ENCODE measurements around the gene B3GALNT2. TPM values are rescaled to one million over a fixed set of nuclear protein-coding genes. Genes with fewer than 3 reads are reported as not detected.

B3GALNT2 gene
- total RNA-seq, 1 experiment from 2014 or later, result 30.3 TPM

DNA sequence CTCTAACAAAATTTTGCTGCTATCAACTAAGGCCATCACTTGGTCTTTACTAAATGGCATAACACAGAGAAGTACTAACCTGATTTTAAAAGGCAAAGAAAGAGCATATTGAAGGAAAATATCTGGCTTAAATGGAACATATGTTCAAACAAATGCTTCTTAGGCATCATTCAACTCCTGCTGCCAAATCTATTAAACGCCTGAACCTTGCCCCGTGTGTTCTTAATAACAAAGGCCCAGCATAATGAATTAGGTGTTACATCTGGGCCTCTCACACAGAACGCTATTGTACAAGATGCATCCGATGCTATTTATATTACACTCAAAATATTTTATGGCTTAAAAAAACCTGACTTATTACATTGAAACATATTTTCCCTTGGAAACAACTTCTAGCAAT, 48.4 kb downstream of the B3GALNT2 start:
- DNase-seq (ENCODE audit: low read depth), result no peak

DNA sequence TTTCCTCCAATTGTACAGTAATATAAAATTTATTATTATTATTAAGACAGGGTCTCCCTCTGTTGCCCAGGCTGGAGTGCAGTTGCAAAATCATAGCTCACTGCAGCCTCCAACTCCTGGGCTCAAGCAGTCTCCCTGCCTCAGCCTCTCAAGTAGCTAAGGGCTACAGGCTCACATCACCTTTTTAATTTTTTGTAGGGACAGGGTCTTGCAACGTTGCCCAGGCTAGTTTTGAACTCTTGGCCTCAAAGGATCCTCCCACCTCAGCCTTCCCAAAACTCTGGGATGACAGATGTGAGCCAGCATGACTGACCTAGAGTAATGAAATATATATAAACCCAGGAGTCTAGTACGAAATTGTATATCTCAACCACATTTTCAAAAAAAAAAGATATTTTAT, 49.2 kb downstream of the B3GALNT2 start:
- DNase-seq (ENCODE audit: low read depth), result no peak

DNA sequence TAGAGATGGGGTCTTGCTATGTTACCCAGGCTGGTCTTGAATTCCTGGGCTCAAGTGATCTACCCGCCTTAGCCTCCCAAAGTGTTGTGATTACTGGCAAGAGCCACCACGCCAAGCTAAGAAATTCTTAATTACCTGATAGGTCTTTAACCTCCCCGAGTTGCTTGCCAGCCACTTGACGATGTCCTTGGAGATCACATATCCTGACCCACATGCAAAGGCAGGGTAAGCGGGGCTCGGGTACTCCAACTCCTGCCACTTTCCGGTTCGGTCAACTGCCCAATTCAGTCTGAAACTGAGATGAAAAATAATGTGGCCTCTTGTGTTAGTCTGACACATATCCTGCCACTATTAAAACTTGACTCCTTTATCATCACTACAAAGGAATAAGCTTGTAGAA, 50.2 kb downstream of the B3GALNT2 start:
- DNase-seq (ENCODE audit: low read depth), result no peak

DNA sequence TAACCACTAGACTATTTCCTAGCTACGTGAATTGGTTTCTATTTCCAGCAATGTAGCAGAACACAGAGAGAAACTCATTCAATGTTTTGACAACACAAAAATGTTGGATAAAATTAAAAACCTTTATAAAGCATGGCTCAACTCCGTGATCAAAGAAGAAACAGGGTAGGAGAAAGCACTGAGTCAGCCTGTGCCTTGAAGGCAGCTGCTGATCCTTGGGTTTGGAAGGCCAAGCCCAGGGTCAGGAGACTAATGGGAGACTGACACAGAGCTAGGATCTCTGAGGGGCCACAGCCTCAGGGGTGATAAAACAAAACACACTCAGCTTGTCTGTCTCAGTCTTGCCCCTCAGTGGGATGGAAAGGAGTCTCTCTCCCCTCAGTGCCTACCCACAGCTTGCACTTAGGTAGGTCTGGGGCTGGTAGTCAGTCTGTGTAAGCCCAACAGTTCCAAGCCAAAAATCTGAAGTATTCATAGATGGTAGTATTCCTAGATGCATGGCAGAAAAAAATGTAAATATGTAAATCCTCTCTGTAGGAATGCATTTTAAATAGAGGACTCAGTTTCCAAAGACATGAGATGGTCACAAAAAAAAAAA, 53.3 kb downstream of the B3GALNT2 start:
- DNase-seq (ENCODE audit: low read depth), result peak; percentile 10

DNA sequence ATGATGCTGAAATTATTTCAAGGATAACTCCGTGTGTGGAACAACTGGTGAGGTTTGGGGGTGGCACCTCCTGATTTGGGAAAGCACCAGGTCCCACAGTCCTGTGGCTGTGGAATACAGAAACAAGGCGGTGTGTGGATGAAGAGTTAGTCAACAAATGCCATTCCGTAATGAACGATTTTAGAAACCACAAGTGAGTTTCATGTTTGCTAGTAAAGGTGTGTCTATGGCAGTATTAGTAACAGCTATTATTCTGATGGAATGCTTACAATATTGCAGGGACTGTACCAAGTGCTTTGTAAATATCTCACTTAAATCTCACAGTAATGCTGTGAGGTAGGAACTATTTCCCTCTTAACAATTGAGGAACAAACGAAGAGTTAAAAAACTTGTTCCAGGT, 53.8 kb downstream of the B3GALNT2 start:
- no peak for DNase-seq (ENCODE audit: low read depth)

DNA sequence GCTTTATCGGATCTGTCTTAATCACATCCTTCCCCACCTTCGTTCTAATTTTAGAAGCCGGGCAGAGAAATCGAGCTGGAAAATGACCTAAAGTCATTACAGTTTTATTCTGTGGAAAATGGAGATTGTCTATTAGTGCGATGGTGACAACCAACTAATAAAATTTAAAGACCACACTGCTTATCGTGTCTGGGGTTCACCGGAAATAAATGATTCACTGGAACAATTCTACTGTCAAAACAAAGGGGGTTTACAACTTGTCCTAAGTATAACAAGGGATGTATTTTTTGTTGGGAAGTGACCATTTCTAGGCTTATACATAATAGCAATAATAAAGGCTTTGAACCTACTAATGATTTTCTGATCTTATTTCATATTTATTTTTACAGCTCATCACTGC, 55.6 kb downstream of the B3GALNT2 start:
- no peak for DNase-seq (ENCODE audit: low read depth)

DNA sequence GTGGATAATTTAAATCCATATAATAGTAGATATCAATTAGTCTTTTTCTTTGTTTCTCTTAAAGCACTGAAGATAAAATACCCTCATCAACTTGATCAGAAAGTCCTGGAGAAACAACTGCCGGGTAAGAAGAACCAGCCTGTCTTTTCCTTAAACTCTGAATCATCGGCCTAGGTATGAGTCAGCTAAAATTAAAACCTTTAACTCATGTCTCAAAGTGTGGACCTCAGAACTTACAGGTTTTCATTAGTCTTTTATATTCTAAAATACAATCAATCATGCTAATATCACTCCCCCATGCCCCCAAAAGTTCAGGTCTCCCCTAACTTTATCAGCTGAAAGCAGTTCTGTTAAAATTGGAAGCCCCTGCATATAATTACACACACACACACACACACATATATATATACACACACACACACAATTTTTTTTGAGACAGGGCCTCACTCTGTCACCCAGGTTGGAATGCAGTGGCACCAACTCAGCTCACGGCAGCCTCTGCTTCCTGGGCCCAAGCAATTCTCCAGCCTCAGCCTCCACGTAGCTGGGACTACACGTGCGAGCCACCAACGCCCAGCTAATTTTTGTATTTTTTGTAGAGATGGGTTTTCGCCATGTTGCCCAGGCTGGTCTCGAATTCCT, 61.3 kb downstream of the B3GALNT2 start:
- DNase-seq (ENCODE audit: low read depth), result peak; percentile 74

DNA sequence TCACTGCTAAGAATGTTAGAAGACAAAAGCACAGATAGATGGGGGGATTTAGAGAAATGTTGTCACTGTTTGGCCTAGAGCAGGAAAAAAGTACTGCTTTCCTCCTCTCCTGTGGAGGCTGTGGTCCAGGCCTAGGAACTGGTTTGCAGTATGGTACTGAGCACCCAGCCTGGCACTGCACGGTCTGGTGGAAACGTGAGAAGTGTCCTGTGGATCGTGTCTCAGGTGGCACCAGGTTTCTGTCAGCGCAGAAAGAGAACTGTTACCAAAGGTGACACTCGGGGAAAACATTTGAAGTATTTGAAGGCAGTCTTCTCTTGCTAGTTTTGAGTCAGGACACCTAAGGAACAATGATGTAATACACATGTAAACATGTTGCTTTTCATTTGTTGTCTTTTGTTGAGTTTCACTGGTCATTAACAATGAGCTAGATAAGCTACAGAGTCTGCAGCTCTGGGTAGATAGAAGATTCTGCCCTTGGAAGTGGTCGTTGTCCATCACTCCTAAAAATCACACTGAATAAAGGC, 63.0 kb downstream of the B3GALNT2 start:
- DNase-seq (ENCODE audit: low read depth), result no peak

DNA sequence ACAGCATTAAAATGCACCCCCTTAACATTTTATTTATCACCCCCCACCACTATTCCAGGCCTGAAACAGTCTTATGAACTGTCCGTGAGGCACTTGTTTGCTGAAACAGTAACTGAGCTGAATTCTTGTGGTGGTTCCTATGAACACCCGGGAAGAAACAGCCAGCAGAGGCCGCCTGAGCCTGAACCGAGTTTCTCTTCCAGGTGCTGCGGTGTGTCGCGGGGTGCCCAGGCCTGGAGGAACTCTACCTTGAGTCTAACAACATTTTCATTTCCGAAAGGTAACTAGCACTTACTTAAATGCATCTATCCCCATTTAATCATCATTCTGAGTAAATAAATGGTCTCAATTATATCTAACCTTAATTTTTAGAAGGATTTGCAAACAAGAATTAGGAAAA, 70.3 kb downstream of the B3GALNT2 start:
- no peak for DNase-seq (ENCODE audit: low read depth)

DNA sequence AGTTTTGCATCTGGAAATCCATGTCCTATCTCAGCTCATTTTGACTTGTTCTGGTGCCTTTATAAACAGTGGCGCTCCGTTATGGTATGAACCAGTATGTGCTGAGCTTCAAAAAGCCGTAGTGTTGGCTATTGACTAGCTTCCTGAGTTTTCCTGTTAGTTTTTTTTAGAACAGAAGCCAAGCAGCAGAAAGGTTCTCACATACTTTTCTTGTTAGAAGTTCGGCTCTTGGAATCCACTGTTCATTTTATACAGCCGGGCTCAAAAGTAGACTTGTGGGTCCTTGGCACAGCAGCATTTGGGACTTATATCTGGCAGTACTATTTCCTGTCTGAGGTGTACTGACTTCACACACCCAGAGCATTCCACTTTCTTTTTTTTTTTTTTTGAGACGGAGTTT, 73.3 kb downstream of the B3GALNT2 start:
- no peak for DNase-seq (ENCODE audit: low read depth)

DNA sequence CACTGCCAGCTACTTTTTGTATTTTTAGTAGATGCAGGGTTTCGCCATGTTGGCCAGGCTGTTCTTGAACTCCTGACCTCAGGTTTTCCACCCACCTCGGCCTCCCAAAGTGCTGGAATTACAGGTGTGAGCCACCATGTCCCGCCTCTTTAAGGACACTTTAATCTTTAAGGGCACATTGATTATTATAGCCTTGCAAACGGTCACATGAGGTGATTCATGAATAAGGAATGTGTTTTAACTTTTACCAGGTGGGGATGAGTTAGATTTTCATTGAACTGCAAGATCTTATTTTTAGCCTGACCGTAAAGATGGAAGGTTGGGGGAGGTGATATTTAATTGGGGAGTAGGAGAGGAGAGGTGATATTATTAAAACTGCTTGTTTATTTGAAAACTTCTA, 75.1 kb downstream of the B3GALNT2 start:
- no peak for DNase-seq (ENCODE audit: low read depth)

DNA sequence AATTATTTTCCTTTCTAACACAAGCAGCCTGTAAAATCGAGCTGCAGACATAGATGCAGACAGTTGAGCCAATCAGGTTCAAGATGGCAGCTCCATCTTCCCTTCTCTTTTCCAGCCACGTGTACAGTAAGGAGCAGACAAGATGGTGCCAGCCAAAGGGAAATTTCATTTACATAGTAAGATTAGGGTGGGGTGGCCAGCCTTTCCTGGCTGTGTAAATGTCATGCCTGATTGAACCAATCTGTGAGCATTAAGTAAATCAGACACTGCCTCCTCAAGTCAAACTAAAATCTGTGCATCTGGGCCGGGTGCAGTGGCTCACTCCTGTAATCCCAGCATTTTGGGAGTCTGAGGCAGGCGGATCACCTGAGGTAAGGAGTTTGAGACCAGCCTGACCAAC, 76.8 kb downstream of the B3GALNT2 start:
- DNase-seq (ENCODE audit: low read depth), result no peak

DNA sequence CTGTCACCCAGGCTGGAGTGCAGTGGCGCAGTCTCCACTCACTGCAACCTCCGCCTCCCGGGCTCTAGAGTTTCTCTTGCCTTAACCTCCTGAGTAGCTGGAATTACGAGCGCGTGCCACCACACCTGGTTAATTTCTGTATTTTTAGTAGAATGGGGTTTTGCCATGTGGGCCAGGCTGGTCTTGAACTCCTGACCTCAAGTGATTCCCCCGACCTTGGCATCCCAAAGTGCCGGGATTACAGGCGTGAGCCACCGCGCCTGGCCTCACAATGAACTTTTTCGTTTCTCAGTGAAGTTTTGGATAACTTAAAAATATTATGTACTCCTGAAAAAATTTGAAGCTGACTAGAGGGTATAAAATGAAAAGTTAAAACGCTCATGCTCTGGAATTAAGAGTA, 77.6 kb downstream of the B3GALNT2 start:
- no peak for DNase-seq (ENCODE audit: low read depth)

DNA sequence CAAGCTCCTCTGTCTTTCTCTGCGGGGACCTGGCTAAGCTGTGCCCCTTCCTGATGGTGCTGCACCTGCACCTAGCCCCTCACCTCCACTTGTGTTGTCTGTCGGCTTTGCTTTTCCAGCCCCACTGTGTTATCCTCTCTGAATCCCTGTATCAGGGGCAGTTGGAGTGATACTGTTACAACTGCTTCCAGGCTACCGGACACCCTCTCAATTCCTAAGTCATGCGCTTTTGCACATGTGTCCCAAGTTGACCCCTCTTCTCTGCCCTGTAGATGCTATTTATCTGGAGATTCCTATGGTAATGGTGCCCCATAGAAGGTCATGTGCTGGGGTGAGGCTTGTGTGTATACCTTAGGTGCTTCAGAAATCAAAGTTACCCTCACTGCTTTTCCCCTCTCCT, 78.1 kb downstream of the B3GALNT2 start:
- no peak for DNase-seq (ENCODE audit: low read depth)

DNA sequence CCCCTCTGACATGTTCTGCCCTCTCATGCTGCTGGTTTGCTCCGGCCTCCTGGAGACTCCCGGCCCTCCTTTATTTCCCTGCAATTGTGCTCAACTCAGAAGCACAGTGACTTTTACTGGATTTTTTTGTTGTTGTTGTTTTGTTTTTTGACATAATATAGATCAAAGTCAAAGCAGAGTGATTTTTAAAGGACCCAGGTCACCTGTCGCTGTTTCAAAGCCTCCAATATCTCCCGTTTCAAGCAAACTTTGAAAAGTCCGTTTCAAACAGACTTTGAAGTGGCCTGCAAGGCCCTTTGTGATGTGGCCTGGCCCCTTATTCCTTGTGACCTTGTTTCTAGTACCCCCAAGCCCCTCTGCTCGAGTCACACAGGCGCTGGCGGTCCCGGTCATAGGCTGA, 78.9 kb downstream of the B3GALNT2 start:
- no peak for DNase-seq (ENCODE audit: low read depth)

DNA sequence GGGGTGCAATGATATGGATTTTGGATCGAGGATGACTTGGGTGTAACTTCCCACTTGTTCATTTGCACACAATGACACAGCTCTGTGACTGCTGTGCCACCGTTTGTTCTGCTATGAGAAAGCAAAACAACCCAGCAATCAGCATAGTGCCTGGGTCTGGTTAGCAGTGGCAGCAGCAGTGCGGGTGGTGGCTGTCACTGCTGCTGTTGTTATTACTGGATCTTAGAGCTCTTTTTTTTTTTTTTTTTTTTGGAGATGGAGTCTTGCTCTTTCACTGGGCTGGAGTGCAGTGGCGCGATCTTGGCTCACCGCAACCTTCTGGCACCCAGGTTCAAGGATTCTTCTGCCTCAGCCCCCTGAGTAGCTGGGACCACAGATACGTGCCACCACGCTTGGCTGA, 80.2 kb downstream of the B3GALNT2 start:
- DNase-seq (ENCODE audit: low read depth), result no peak

DNA sequence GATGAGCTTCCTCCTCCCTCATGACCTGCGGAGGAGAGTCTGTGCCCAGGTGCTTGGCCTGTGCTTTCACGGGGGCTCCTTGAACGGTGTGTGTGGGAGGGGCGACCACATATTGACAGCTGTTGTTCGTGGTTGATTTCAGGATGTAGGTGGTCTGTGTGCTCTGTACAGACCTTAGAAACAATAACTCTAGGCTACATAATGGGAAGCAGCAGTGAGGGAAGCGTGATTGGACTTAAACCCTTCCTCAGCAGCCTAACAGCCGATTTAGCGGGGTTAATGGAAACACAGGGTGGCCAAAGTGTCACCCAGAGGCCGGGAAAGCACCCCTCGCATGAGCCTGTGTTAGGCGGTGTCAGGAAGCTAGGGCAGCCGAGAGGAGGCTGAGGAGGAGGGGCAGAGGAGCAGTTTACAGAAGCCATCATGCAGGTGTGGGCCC, 81.0 kb downstream of the B3GALNT2 start:
- no peak for DNase-seq (ENCODE audit: low read depth)

DNA sequence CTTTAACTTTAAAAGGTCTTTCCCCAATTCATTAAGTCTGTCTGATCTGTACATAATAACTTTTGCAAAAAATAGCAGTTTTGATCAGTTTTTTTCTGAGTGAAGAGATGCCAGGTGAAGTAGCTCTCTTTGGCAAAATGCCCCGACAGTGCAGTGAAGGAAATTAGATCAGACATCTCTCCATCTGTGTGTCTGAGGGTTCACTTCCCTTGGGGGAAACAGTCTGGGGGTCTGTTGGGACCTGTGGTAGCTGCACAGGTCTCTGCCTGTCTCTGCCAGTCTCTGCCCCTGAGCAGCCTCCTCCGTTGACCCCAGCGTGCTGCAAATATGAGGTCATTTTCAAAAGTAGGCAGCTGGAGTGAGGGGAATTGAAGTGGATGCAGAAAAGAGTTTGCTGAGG, 82.5 kb downstream of the B3GALNT2 start:
- no peak for DNase-seq (ENCODE audit: low read depth)

DNA sequence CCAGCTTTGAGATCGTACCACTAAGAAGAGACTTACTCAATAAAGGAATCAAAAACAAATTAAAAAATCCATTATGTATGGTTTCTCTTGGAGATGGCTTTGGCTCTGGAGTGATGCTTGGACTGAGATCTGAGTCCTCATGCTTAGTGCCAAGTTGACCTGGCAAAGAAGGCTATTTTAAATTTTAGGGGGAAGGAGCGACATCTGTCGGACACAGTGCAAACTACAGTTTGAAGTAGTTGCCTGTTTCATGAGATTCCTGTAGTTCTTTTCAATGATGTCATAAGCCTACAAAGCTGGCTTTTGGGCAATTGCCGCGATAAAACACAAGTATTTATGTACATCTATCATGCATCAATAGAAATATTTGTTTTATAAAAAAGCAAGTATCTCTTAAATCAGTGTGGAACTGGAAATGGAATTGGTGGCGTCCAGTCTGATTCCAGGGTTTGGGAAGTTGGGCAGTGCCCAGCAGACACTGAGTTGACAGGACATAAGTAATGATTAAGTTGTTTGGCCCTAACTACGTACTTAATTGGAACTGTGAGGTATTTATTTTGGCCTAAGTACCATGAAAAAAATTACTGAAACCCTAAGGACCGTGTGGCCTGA, 87.1 kb downstream of the B3GALNT2 start:
- peak; percentile 69 for DNase-seq (ENCODE audit: low read depth)

DNA sequence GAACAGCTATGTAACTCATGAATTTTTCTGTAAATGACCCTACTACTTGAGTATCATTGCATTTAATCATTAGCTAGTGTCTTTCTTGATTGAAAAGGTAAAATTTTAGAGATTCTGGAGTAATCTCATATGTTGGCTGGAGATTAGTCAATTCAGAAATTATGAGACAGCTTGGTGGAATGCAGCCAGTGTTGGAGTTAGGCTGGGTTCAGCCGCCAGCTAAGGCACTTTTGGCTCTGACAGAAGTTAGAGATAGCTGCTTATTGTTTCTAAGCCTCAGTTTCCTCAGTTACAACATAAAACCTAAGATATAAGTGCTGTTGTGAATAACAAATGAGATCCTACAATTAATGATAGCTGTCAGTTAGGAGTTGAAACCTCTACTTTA, 87.6 kb downstream of the B3GALNT2 start:
- DNase-seq (ENCODE audit: low read depth), result no peak

DNA sequence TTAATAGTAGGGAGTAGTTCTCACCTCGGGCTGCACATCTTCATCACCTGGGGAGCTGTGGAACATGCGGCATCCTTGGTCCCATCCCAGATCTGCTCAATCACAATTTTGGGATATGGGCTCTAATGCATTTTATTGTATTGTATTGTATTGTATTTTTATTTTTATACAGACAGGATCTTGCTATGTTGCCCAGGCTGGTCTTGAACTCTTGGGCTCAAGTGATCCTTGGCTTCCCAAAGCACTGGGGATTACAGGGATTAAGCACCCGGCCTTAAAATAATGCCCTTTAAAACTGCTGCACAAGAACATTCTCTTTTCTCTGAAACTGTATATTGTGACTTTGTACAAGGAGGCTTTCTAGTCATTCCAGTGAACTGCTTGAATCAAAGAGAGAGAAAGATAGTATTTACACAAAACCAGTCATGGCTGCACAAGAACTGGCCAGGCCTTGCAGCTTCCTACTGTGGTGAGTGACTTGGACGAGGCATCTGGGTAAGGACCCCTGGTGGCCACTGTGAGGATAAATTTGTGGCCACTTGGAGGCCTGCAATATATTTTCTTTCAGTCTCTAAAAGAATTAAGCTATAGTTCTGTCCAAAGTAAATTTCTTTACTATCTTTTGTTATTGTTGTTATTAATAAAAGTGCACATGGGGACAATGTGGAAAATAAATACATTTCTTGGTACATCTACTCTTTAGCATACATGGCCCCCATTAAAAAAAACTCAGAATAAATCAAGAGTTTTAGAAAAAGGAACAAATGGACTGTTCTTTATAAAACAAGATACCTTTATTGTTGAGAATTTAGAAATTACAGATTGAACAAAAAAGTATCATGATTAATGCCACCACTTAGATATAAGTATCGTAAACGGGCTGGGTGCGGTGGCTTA, 89.0 kb downstream of the B3GALNT2 start:
- peak; percentile 73 for DNase-seq (ENCODE audit: low read depth)
